WTC11 (cell line): ENCODE data around the gene MTA1. TPM values are rescaled to one million over a fixed set of nuclear protein-coding genes. Genes with fewer than 3 reads are reported as not detected.
A peak's percentile ranks its signal among the peaks of the same experiment; 100 is the strongest.

Experiments
- ATAC-seq: fragments of 200-7000 bp; cut with Tn5 transposase; 2 replicates; pipeline ENCODE4 v1.10.0; 2021; ENCODE audit warnings: mild to moderate bottlenecking, moderate library complexity
- CTCF ChIA-PET: fragments of 300-600 bp; sonication (Branson Sonifier 250); formaldehyde crosslinking; loops from one replicate; lab custom pipeline; 2021; ENCODE audit warnings: antibody characterized with exemption; lab: Charles Lee
- POLR2A ChIA-PET: fragments of 350-600 bp; sonication (Branson Sonifier 250); formaldehyde crosslinking; loops from one replicate; lab custom pipeline; 2021; ENCODE audit warnings: antibody characterized with exemption; lab: Charles Lee
- DNase-seq: peaks from one replicate; pipeline ENCODE4 v3.0.0; 2021; ENCODE audit warnings: low spot score
- H3K27ac Mint-ChIP-seq: 2 replicates; pipeline ENCODE4 v1.8.0; 2021; ENCODE audit warnings: mixed read lengths
- H3K27me3 Mint-ChIP-seq: 2 replicates; pipeline ENCODE4 v1.8.0; 2021; ENCODE audit warnings: low read depth, mild to moderate bottlenecking, moderate library complexity, mixed read lengths
- H3K36me3 Mint-ChIP-seq: 2 replicates; pipeline ENCODE4 v1.8.0; 2021; ENCODE audit warnings: mixed read lengths
- H3K4me1 Mint-ChIP-seq: 2 replicates; pipeline ENCODE4 v1.8.0; 2022; ENCODE audit warnings: mixed read lengths
- H3K4me3 Mint-ChIP-seq: 2 replicates; pipeline ENCODE4 v1.8.0; 2021; ENCODE audit warnings: mild to moderate bottlenecking, moderate library complexity, mixed read lengths
- H3K9me3 Mint-ChIP-seq: 2 replicates; pipeline ENCODE4 v1.8.0; 2021; ENCODE audit warnings: mixed read lengths
- CREB1 ChIP-seq: sonication (generic); formaldehyde crosslinking; IDR thresholded peaks from 2 replicates; pipeline ENCODE4 v1.8.0; 2023; ENCODE audit warnings: mild to moderate bottlenecking, missing genetic modification reagents
- EMX1 ChIP-seq: fragments of 250-450 bp; sonication (Bioruptor Pico); IDR thresholded peaks from 2 replicates; pipeline ENCODE4 v1.8.0; 2021; ENCODE audit warnings: mild to moderate bottlenecking
- ETV6 ChIP-seq: sonication (generic); formaldehyde crosslinking; IDR thresholded peaks from 2 replicates; pipeline ENCODE4 v1.8.1; 2022; ENCODE audit warnings: mild to moderate bottlenecking, missing genetic modification reagents
- FOXJ3 ChIP-seq: sonication (generic); formaldehyde crosslinking; IDR thresholded peaks from 2 replicates; pipeline ENCODE4 v1.9.0; 2021; ENCODE audit warnings: missing genetic modification reagents, mild to moderate bottlenecking, borderline replicate concordance
- HMGA2 ChIP-seq: fragments of 250-450 bp; sonication (Bioruptor Pico); IDR thresholded peaks from 2 replicates; pipeline ENCODE4 v1.4.0; 2021; ENCODE audit warnings: mild to moderate bottlenecking, moderate library complexity
- IRF2 ChIP-seq: sonication (generic); formaldehyde crosslinking; IDR thresholded peaks from 2 replicates; pipeline ENCODE4 v1.8.0; 2022; ENCODE audit warnings: low read depth, missing genetic modification reagents, borderline replicate concordance
- NFYB ChIP-seq: sonication (generic); formaldehyde crosslinking; conservative IDR thresholded peaks from 2 replicates; pipeline ENCODE4 v1.8.0; 2022; ENCODE audit warnings: low read depth, missing genetic modification reagents
- OVOL2 ChIP-seq: fragments of 250-450 bp; sonication (Bioruptor Pico); IDR thresholded peaks from 2 replicates; pipeline ENCODE4 v1.9.0; 2021; ENCODE audit warnings: mild to moderate bottlenecking, borderline replicate concordance
- TP53 ChIP-seq: sonication (generic); formaldehyde crosslinking; IDR thresholded peaks from 2 replicates; pipeline ENCODE4 v1.8.1; 2023; ENCODE audit warnings: mild to moderate bottlenecking, missing genetic modification reagents
- ZNF138 ChIP-seq: sonication (generic); formaldehyde crosslinking; conservative IDR thresholded peaks from 2 replicates; pipeline ENCODE4 v1.8.1; 2022; ENCODE audit warnings: mild to moderate bottlenecking, moderate library complexity, missing genetic modification reagents
- ZNF396 ChIP-seq: fragments of 250-450 bp; sonication (Bioruptor Pico); IDR thresholded peaks from 2 replicates; pipeline ENCODE4 v1.8.0; 2021; ENCODE audit warnings: mild to moderate bottlenecking, moderate library complexity, borderline replicate concordance
- ZNF423 ChIP-seq: fragments of 250-450 bp; sonication (Bioruptor Pico); IDR thresholded peaks from 2 replicates; pipeline ENCODE4 v2.1.2; 2022; ENCODE audit warnings: mild to moderate bottlenecking, moderate library complexity
- ZNF671 ChIP-seq: fragments of 250-450 bp; sonication (Bioruptor Pico); IDR thresholded peaks from 2 replicates; pipeline ENCODE4 v1.8.0; 2021; ENCODE audit warnings: mild to moderate bottlenecking
- total RNA-seq: library from RNA; stranded (reverse); gene quantifications from 3 replicates; pipeline ENCODE4 v1.2.3, GENCODE V29; 2021
- TF ChIP-seq, protein P1 (sequence below): fragments of 200-600 bp; IDR thresholded peaks from 2 replicates; pipeline ENCODE4 v1.8.0; 2022; ENCODE audit warnings: antibody characterized with exemption
- TF ChIP-seq, protein P2 (sequence below): fragments of 250-450 bp; sonication (Bioruptor Pico); IDR thresholded peaks from 2 replicates; pipeline ENCODE4 v1.9.0; 2021; ENCODE audit warnings: mild to moderate bottlenecking
- TF ChIP-seq, protein P3 (sequence below): fragments of 250-450 bp; sonication (Bioruptor Pico); IDR thresholded peaks from 2 replicates; pipeline ENCODE4 v2.1.2; 2022; ENCODE audit warnings: mild to moderate bottlenecking, moderate library complexity
- TF ChIP-seq, protein P4 (sequence below): sonication (generic); formaldehyde crosslinking; IDR thresholded peaks from 2 replicates; pipeline ENCODE4 v1.8.1; 2022; ENCODE audit warnings: mild to moderate bottlenecking, moderate library complexity, missing genetic modification reagents
- TF ChIP-seq, protein P5 (sequence below): sonication (generic); formaldehyde crosslinking; IDR thresholded peaks from 2 replicates; pipeline ENCODE4 v1.8.1; 2022; ENCODE audit warnings: low read depth, missing genetic modification reagents, borderline replicate concordance
- TF ChIP-seq, protein P6 (sequence below): sonication (generic); formaldehyde crosslinking; IDR thresholded peaks from 2 replicates; pipeline ENCODE4 v1.8.0; 2022; ENCODE audit warnings: missing genetic modification reagents
- TF ChIP-seq, protein P7 (sequence below): sonication (generic); formaldehyde crosslinking; IDR thresholded peaks from 2 replicates; pipeline ENCODE4 v1.8.1; 2023; ENCODE audit warnings: mild to moderate bottlenecking, missing genetic modification reagents

The MTA1 gene
- total RNA-seq, 1 experiment from 2014 or later: 279 TPM

GRCh38 chr14:105426416-105427130 is 6.9 kb downstream of the MTA1 start (continued):
- TF ChIP-seq, protein P1, sequence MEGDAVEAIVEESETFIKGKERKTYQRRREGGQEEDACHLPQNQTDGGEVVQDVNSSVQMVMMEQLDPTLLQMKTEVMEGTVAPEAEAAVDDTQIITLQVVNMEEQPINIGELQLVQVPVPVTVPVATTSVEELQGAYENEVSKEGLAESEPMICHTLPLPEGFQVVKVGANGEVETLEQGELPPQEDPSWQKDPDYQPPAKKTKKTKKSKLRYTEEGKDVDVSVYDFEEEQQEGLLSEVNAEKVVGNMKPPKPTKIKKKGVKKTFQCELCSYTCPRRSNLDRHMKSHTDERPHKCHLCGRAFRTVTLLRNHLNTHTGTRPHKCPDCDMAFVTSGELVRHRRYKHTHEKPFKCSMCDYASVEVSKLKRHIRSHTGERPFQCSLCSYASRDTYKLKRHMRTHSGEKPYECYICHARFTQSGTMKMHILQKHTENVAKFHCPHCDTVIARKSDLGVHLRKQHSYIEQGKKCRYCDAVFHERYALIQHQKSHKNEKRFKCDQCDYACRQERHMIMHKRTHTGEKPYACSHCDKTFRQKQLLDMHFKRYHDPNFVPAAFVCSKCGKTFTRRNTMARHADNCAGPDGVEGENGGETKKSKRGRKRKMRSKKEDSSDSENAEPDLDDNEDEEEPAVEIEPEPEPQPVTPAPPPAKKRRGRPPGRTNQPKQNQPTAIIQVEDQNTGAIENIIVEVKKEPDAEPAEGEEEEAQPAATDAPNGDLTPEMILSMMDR: no peak
- TF ChIP-seq NFYB (CRISPR knock-in tag) (no peak), EMX1 (no peak)
- TF ChIP-seq, protein P2, sequence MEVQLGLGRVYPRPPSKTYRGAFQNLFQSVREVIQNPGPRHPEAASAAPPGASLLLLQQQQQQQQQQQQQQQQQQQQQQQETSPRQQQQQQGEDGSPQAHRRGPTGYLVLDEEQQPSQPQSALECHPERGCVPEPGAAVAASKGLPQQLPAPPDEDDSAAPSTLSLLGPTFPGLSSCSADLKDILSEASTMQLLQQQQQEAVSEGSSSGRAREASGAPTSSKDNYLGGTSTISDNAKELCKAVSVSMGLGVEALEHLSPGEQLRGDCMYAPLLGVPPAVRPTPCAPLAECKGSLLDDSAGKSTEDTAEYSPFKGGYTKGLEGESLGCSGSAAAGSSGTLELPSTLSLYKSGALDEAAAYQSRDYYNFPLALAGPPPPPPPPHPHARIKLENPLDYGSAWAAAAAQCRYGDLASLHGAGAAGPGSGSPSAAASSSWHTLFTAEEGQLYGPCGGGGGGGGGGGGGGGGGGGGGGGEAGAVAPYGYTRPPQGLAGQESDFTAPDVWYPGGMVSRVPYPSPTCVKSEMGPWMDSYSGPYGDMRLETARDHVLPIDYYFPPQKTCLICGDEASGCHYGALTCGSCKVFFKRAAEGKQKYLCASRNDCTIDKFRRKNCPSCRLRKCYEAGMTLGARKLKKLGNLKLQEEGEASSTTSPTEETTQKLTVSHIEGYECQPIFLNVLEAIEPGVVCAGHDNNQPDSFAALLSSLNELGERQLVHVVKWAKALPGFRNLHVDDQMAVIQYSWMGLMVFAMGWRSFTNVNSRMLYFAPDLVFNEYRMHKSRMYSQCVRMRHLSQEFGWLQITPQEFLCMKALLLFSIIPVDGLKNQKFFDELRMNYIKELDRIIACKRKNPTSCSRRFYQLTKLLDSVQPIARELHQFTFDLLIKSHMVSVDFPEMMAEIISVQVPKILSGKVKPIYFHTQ: no peak

GRCh38 chr14:105427412-105427811 is 7.8 kb downstream of the MTA1 start:
- TF ChIP-seq ZNF396 (CRISPR knock-in tag) (no peak), ZNF671 (CRISPR knock-in tag) (no peak), TP53 (CRISPR knock-in tag) (no peak), ZNF423 (no peak), OVOL2 (CRISPR knock-in tag) (no peak), NFYB (CRISPR knock-in tag) (no peak), CREB1 (CRISPR knock-in tag) (no peak), HMGA2 (CRISPR knock-in tag) (no peak), ZNF138 (CRISPR knock-in tag) (no peak), ETV6 (CRISPR knock-in tag) (no peak), FOXJ3 (CRISPR knock-in tag) (no peak), IRF2 (no peak)
- TF ChIP-seq, protein P3, sequence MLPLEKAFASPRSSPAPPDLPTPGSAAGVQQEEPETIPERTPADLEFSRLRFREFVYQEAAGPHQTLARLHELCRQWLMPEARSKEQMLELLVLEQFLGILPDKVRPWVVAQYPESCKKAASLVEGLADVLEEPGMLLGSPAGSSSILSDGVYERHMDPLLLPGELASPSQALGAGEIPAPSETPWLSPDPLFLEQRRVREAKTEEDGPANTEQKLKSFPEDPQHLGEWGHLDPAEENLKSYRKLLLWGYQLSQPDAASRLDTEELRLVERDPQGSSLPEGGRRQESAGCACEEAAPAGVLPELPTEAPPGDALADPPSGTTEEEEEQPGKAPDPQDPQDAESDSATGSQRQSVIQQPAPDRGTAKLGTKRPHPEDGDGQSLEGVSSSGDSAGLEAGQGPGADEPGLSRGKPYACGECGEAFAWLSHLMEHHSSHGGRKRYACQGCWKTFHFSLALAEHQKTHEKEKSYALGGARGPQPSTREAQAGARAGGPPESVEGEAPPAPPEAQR (CRISPR knock-in tag): no peak
- TF ChIP-seq, protein P4, sequence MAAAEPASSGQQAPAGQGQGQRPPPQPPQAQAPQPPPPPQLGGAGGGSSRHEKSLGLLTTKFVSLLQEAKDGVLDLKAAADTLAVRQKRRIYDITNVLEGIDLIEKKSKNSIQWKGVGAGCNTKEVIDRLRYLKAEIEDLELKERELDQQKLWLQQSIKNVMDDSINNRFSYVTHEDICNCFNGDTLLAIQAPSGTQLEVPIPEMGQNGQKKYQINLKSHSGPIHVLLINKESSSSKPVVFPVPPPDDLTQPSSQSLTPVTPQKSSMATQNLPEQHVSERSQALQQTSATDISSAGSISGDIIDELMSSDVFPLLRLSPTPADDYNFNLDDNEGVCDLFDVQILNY (CRISPR knock-in tag): no peak
- TF ChIP-seq, protein P5, sequence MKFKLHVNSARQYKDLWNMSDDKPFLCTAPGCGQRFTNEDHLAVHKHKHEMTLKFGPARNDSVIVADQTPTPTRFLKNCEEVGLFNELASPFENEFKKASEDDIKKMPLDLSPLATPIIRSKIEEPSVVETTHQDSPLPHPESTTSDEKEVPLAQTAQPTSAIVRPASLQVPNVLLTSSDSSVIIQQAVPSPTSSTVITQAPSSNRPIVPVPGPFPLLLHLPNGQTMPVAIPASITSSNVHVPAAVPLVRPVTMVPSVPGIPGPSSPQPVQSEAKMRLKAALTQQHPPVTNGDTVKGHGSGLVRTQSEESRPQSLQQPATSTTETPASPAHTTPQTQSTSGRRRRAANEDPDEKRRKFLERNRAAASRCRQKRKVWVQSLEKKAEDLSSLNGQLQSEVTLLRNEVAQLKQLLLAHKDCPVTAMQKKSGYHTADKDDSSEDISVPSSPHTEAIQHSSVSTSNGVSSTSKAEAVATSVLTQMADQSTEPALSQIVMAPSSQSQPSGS (CRISPR knock-in tag): no peak
- TF ChIP-seq, protein P6, sequence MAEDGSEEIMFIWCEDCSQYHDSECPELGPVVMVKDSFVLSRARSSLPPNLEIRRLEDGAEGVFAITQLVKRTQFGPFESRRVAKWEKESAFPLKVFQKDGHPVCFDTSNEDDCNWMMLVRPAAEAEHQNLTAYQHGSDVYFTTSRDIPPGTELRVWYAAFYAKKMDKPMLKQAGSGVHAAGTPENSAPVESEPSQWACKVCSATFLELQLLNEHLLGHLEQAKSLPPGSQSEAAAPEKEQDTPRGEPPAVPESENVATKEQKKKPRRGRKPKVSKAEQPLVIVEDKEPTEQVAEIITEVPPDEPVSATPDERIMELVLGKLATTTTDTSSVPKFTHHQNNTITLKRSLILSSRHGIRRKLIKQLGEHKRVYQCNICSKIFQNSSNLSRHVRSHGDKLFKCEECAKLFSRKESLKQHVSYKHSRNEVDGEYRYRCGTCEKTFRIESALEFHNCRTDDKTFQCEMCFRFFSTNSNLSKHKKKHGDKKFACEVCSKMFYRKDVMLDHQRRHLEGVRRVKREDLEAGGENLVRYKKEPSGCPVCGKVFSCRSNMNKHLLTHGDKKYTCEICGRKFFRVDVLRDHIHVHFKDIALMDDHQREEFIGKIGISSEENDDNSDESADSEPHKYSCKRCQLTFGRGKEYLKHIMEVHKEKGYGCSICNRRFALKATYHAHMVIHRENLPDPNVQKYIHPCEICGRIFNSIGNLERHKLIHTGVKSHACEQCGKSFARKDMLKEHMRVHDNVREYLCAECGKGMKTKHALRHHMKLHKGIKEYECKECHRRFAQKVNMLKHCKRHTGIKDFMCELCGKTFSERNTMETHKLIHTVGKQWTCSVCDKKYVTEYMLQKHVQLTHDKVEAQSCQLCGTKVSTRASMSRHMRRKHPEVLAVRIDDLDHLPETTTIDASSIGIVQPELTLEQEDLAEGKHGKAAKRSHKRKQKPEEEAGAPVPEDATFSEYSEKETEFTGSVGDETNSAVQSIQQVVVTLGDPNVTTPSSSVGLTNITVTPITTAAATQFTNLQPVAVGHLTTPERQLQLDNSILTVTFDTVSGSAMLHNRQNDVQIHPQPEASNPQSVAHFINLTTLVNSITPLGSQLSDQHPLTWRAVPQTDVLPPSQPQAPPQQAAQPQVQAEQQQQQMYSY (CRISPR knock-in tag): no peak
- TF ChIP-seq, protein P7, sequence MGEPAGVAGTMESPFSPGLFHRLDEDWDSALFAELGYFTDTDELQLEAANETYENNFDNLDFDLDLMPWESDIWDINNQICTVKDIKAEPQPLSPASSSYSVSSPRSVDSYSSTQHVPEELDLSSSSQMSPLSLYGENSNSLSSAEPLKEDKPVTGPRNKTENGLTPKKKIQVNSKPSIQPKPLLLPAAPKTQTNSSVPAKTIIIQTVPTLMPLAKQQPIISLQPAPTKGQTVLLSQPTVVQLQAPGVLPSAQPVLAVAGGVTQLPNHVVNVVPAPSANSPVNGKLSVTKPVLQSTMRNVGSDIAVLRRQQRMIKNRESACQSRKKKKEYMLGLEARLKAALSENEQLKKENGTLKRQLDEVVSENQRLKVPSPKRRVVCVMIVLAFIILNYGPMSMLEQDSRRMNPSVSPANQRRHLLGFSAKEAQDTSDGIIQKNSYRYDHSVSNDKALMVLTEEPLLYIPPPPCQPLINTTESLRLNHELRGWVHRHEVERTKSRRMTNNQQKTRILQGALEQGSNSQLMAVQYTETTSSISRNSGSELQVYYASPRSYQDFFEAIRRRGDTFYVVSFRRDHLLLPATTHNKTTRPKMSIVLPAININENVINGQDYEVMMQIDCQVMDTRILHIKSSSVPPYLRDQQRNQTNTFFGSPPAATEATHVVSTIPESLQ: no peak
- TF ChIP-seq, all 79 proteins: peak for 0
- ATAC-seq (no peak), DNase-seq (no peak)
- Mint-ChIP-seq H3K27me3 (no peaks in the 10 kb centered on the region), H3K4me1 (peaks cover 9% of the 10 kb centered on the region), H3K4me3 (no peak overlapping the region), H3K27ac (peak overlapping the region; percentile 51), H3K36me3 (peaks cover 41% of the 10 kb centered on the region), H3K9me3 (0 out of 2 replicates have a peak, but pooled peaks cover 3% of the 10 kb centered on the region)
- POLR2A ChIA-PET: no interaction called here
- CTCF ChIA-PET: interaction anchor here (0.9 kb wide), 1 partner anchor 21 kb away, joined by 3 read pairs; no protein-coding TSS in a partner anchor
